22Rv1 (cell line): ENCODE data around the gene RAB11B.
"Not testable (repeated sequence)": the region's sequence is repeated elsewhere in the genome, so short reads cannot be mapped to it uniquely, and the experiment has no call there.

ENCODE experiments used
- H3K27ac ChIP-seq: fragments of 450-650 bp; 2 replicates; pipeline ENCODE4 v1.5.1; 2017
- ZFX ChIP-seq: fragments of 450-650 bp; IDR thresholded peaks from 2 replicates; pipeline ENCODE4 v1.6.1; 2017; ENCODE audit warnings: antibody characterized with exemption, borderline replicate concordance
- TF ChIP-seq, protein P1 (sequence below): fragments of 450-650 bp; IDR thresholded peaks from 2 replicates; pipeline ENCODE4 v1.5.1; 2017; ENCODE audit warnings: mild to moderate bottlenecking

RAB11B gene

DNA sequence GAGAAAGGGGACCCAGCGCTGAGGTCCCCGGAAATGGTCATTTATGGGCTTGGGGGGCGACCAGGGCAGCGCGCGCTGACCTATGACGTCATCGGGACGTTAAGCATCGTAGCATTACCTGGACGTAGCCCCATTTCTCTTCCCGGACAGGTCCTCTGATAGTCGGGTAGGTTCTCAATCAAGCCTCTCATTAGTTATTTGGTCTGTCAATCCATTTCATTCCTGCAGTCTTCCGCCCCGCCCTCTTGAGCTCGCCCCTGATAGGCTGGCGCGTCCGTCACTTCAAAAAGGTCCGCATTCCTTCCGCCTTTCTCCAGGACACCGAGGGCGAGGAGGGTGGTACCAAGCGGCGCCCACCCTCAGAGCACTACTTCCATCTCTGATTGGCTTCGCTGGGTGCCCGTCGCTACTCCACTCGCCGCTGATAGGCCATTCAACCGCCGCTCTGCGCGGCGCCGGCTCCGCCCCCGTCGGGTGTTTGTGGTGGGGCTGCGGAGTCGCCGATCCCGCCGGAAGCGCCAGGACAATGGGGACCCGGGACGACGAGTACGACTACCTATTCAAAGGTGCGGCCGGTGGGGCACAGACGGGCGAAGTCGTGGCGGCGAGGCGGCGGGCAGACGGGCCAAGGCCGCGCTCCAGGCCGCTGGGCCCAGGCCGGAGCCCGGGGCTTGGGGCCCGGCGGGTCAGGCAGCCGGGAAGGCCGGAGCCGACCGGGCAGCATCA is at the start of gene RAB11B:
Gene RAB11B (plus strand): TSS at position 470 of the 726 bp plus-strand sequence. CDS start 57 bp downstream, at position 527.
- H3K27ac ChIP-seq = peak within 1 kb of the TSS; percentile 99
- TF ChIP-seq, protein P1, sequence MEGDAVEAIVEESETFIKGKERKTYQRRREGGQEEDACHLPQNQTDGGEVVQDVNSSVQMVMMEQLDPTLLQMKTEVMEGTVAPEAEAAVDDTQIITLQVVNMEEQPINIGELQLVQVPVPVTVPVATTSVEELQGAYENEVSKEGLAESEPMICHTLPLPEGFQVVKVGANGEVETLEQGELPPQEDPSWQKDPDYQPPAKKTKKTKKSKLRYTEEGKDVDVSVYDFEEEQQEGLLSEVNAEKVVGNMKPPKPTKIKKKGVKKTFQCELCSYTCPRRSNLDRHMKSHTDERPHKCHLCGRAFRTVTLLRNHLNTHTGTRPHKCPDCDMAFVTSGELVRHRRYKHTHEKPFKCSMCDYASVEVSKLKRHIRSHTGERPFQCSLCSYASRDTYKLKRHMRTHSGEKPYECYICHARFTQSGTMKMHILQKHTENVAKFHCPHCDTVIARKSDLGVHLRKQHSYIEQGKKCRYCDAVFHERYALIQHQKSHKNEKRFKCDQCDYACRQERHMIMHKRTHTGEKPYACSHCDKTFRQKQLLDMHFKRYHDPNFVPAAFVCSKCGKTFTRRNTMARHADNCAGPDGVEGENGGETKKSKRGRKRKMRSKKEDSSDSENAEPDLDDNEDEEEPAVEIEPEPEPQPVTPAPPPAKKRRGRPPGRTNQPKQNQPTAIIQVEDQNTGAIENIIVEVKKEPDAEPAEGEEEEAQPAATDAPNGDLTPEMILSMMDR = no peak
- TF ChIP-seq ZFX = no peak

DNA sequence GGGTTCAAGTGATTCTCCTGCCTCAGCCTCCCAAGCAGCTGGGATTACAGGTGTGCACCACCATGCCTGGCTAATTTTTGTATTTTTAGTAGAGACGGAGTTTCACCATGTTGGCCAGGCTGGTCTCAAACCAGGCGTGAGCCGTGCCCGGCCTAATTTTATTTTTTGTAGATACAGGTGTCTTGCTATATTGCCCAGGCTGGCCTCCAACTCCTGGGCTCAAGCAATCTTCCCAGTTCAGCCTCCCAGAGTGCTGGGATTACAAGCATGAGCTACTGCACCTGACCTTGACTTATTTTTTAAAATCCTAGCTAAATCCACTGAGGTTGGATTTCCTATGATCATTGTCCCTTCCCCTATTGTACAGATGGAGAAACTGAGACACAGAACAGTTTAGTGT is 48.7 kb upstream of the RAB11B start:
- not testable (repeated sequence) for H3K27ac ChIP-seq

DNA sequence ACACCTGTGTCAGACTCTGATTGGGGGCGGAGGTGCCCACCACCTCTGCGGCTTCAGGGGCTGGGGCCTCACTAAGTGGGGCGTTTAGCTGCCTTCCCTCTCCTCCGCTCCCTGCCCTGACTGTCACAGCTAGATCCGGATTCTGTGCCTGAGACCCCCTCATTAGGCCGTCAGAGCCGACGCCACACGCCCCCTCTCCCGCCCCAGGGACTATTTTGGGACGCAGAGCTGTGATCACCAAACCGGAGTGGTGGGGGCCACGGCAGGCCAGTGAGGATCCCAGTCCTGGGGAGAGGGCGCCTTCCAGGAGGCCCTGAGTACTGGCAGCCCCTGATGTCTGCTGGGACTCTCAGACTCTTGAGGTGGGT is 47.9 kb upstream of the RAB11B start:
- no peak overlapping the region for H3K27ac ChIP-seq
- TF ChIP-seq, protein P1 = no peak
- TF ChIP-seq ZFX = no peak

DNA sequence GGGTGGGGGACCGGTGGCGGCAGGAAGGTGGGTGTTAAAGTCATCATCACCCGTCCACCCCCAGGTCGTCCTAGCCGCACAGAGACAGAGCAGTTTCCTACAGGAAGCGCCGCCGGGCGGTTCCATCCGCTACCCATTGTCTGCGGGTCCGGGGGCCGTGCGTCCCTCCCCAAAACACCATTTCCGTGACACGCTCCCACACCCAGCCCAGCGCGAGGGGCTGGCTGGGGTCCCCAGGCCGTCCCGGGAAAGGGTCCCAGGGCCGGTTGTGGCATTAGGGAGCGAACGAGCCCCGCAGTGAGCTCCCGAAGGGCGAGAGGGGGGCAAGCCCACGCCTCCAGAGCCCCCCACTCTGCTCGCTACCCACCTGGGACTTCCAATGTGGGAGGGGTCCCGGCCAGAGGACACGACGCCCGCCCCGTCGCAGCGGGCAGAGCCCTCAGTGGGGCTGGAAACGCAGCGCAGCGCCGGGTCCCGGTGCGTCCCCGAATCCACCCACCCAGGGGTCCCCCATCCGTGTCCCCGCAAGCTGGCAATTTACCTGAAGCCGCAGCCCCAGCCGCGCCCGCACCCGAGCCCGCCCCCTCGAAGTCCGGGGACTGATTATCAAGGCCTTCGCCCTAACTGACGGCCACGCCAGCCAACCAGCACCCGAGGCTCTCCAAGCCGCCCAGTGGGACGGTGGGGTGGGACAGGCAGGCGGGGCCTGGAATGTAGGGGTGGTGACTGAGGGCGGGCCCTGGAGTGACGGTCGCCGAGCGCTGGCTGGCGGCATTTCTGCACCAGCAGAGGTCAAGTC is 47.3 kb upstream of the RAB11B start, which contains the start of gene KANK3:
Gene KANK3 (minus strand): TSS at position 579 of the 799 bp plus-strand sequence. CDS start 5,434 bp downstream, outside the sequence.
- no peak for TF ChIP-seq ZFX
- TF ChIP-seq, protein P1 = no peak

DNA sequence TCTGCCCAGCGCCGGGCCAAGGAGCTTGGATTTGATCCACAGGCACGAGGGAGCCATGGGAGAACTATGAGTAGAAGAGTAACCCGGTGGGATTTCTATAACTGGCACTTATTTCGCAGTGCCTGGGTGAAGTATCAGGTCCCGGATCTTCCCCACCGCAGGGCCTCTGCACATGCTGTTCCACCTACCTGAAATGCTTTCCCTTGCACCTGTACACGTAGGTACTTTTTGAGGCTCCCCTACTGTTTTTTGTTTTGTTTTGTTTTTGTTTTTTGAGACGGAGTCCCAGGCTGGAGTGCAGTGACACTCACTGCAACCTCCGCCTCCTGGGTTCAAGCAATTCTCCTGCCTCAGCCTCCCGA is 46.7 kb upstream of the RAB11B start:
- 0 out of 2 replicates have a peak overlapping the region, but pooled peaks have one; percentile 30 for H3K27ac ChIP-seq
- TF ChIP-seq, protein P1 = no peak
- TF ChIP-seq ZFX = no peak

More for the DNA sequence above, 47.3 kb upstream of the RAB11B start, which contains the start of gene KANK3:
- 0 out of 2 replicates have a peak within 1 kb of the TSS, but pooled peaks have one; percentile 30 for H3K27ac ChIP-seq

DNA sequence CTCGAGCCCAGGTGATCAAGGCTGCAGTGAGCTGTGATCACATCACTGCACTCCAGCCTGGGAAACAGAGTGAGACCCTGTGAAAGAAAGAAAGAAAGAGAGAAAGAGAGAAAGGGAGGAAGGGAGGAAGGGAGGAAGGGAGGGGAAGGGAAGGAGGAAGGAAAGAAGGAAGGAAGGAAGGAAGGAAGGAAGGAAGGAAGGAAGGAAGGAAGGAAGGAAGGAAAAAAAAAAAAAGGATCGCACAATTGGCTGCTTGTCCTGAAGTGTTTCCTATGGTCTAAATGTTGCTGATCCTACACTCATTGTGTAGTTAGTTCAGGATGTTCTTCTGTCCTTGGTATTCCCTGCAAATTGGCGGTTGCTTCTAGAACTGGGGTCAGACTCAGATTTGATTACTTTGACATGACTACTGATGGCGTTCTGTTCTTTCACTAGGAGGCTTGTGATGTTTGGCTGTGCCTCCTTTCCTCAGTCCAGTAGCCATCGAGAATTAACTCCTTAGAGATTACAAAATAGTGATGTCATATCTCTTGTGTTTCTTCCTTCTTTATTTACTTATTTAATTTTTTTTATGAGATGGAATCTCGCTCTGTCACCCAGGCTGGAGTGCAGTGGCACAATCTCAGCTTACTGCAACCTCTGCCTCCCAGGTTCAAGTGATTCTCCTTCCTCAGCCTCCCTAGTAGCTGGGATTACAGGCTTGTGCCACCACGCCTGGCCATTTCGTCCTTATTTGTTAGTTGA is 40.4 kb upstream of the RAB11B start:
- not testable (repeated sequence) for H3K27ac ChIP-seq

DNA sequence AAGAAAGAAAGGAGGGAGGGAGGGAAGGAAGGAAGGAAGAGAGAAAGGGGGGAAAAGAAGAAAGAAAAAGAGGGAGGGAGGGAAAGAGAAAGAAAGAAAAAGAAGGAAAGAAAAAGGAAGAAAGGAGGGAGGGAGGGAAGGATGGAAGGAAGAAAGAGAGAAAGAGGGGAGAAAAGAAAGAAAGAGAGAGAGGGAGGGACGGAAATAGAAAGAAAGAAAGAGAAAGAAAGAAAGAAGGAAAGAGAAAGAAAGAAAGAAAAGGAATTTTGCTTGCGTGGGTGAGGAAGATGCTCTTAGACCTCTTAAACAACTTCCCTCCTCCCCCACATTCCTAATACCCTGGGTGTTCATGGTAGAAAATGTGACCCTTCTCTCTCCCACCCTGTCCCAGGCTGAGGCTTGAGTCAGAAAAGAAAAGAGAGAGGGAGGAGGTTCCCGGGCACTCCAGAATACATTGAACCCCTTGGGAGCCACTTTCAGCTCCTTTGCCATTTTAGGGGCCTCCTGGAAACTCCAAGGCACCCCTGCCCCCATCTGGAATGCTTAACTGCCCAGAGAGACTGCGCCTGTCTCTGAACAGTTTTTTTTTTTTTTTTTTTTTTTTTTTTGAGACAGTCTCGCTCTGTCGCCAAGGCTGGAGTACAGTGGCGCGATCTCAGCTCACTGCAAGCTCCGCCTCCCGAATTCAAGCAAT is 37.9 kb upstream of the RAB11B start:
- TF ChIP-seq, protein P1 = no peak
- no peak for TF ChIP-seq ZFX
- H3K27ac ChIP-seq = peak overlapping the region; percentile 44

DNA sequence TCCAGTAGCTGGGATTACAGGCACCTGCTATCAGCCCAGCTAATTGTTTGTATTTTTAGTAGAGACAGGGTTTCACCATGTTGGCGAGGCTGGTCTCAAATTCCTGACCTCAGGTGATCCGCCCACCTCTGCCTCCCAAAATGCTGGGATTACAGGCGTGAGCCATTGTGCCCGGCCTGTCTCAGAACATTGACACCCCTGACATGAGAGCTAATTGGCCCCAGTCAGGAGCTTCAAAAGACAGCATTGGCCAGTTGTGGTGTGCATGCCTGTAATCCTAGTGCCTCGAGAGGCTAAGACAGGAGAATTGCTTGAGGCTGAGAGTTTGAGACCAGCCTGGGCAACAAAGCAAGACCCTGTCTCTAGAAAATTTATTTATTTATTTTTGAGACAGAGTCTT is 37.3 kb upstream of the RAB11B start:
- H3K27ac ChIP-seq = peak overlapping the region; percentile 44
